Memory B cell (primary cell): Measurements from ENCODE around the gene LMTK3.

Experiments used
- ATAC-seq: fragments of 150-1000 bp; cut with Tn5 transposase; 2 replicates; pipeline ENCODE4 v1.10.0; 2021; ENCODE audit warnings: low read depth, mild to moderate bottlenecking, moderate library complexity
- DNase-seq, 2 donors: peaks; one replicate each; pipeline ENCODE4 v3.0.0; 2022; ENCODE audit warnings: low spot score in 2 of 2
- H3K27ac Mint-ChIP-seq: one replicate; pipeline ENCODE4 v1.8.0; 2022; ENCODE audit warnings: mild to moderate bottlenecking, moderate library complexity, mixed read lengths
- H3K27me3 Mint-ChIP-seq: one replicate; pipeline ENCODE4 v1.8.0; 2022; ENCODE audit warnings: mixed read lengths
- H3K36me3 Mint-ChIP-seq: one replicate; pipeline ENCODE4 v1.8.0; 2022; ENCODE audit warnings: mild to moderate bottlenecking, mixed read lengths
- H3K4me1 Mint-ChIP-seq: one replicate; pipeline ENCODE4 v1.8.0; 2022; ENCODE audit warnings: mixed read lengths
- H3K4me3 Mint-ChIP-seq: one replicate; pipeline ENCODE4 v1.8.0; 2022; ENCODE audit warnings: mild to moderate bottlenecking, moderate library complexity, mixed read lengths
- H3K9me3 Mint-ChIP-seq: one replicate; pipeline ENCODE4 v1.8.0; 2022; ENCODE audit warnings: mixed read lengths

The LMTK3 gene

GRCh38 chr19:48511800-48512503, at the start of gene LMTK3:
Gene LMTK3, minus strand, starts transcription at chr19:48511835. Its CDS starts 259 bp downstream, at chr19:48511576.
- no peak for DNase-seq
- Mint-ChIP-seq H3K36me3 (no peaks in the 10 kb centered on the region), H3K9me3 (no peaks in the 10 kb centered on the region), H3K4me3 (peak within 1 kb of the TSS; percentile 43), H3K4me1 (peaks cover 7% of the 10 kb centered on the region), H3K27ac (no peak within 1 kb of the TSS), H3K27me3 (peaks cover 9% of the 10 kb centered on the region)
- ATAC-seq, result peak; percentile 29

- H3K27me3 Mint-ChIP-seq, result peaks cover 9% of the 10 kb centered on the region
These were observed 49.8 kb upstream of the LMTK3 start for GRCh38 chr19:48561412-48561811.

GRCh38 chr19:48560095-48560530, 48.5 kb upstream of the LMTK3 start:
- Mint-ChIP-seq H3K27ac (no peak overlapping the region), H3K4me3 (no peak overlapping the region), H3K9me3 (no peaks in the 10 kb centered on the region), H3K4me1 (peaks cover 4% of the 10 kb centered on the region), H3K27me3 (peaks cover 16% of the 10 kb centered on the region), H3K36me3 (no peaks in the 10 kb centered on the region)
- no peak for DNase-seq
- no peak for ATAC-seq

More at GRCh38 chr19:48561412-48561811, 49.8 kb upstream of the LMTK3 start:
- Mint-ChIP-seq H3K27ac (no peak overlapping the region), H3K4me3 (no peak overlapping the region), H3K36me3 (no peaks in the 10 kb centered on the region), H3K4me1 (peaks cover 4% of the 10 kb centered on the region), H3K9me3 (no peaks in the 10 kb centered on the region)
- ATAC-seq, result no peak
- DNase-seq, result no peak

GRCh38 chr19:48558018-48558684, 46.5 kb upstream of the LMTK3 start:
- no peak for ATAC-seq
- peaks cover 2% of the 10 kb centered on the region for H3K4me1 Mint-ChIP-seq
- no peaks in the 10 kb centered on the region for H3K36me3 Mint-ChIP-seq
- DNase-seq, result no peak
- H3K4me3 Mint-ChIP-seq, result no peak overlapping the region
- peaks cover 18% of the 10 kb centered on the region for H3K27me3 Mint-ChIP-seq
- H3K27ac Mint-ChIP-seq, result no peak overlapping the region
- no peaks in the 10 kb centered on the region for H3K9me3 Mint-ChIP-seq

GRCh38 chr19:48556825-48557224, 45.2 kb upstream of the LMTK3 start:
- no peak for DNase-seq
- Mint-ChIP-seq H3K4me1 (peaks cover 2% of the 10 kb centered on the region), H3K4me3 (no peak overlapping the region), H3K9me3 (no peaks in the 10 kb centered on the region), H3K27ac (no peak overlapping the region), H3K27me3 (peaks cover 18% of the 10 kb centered on the region), H3K36me3 (no peaks in the 10 kb centered on the region)
- ATAC-seq, result no peak

- no peaks in the 10 kb centered on the region for H3K36me3 Mint-ChIP-seq
- no peak overlapping the region for H3K27ac Mint-ChIP-seq
- ATAC-seq, result no peak
These were observed 44.5 kb upstream of the LMTK3 start for GRCh38 chr19:48556163-48556562.

GRCh38 chr19:48554385-48555091, 42.9 kb upstream of the LMTK3 start:
- Mint-ChIP-seq H3K27me3 (peaks cover 20% of the 10 kb centered on the region), H3K9me3 (no peaks in the 10 kb centered on the region), H3K27ac (no peak overlapping the region), H3K4me3 (no peak overlapping the region), H3K4me1 (peaks cover 2% of the 10 kb centered on the region), H3K36me3 (no peaks in the 10 kb centered on the region)
- DNase-seq, result no peak
- no peak for ATAC-seq

More at GRCh38 chr19:48556163-48556562, 44.5 kb upstream of the LMTK3 start:
- Mint-ChIP-seq H3K27me3 (peaks cover 20% of the 10 kb centered on the region), H3K9me3 (no peaks in the 10 kb centered on the region), H3K4me1 (peaks cover 2% of the 10 kb centered on the region), H3K4me3 (no peak overlapping the region)
- DNase-seq, result no peak

GRCh38 chr19:48553676-48554384, 42.2 kb upstream of the LMTK3 start:
- H3K36me3 Mint-ChIP-seq, result no peaks in the 10 kb centered on the region
- peaks cover 2% of the 10 kb centered on the region for H3K4me1 Mint-ChIP-seq
- H3K4me3 Mint-ChIP-seq, result no peak overlapping the region
- H3K9me3 Mint-ChIP-seq, result no peaks in the 10 kb centered on the region
- H3K27me3 Mint-ChIP-seq, result peaks cover 18% of the 10 kb centered on the region
- no peak for DNase-seq
- no peak for ATAC-seq
- H3K27ac Mint-ChIP-seq, result no peak overlapping the region

- peaks cover 15% of the 10 kb centered on the region for H3K27me3 Mint-ChIP-seq
- ATAC-seq (no peak), DNase-seq (no peak)
- no peak overlapping the region for H3K27ac Mint-ChIP-seq
- no peaks in the 10 kb centered on the region for H3K36me3 Mint-ChIP-seq
- H3K9me3 Mint-ChIP-seq, result no peaks in the 10 kb centered on the region
- no peak overlapping the region for H3K4me3 Mint-ChIP-seq
- H3K4me1 Mint-ChIP-seq, result no peaks in the 10 kb centered on the region
These were observed 41.0 kb upstream of the LMTK3 start for GRCh38 chr19:48552406-48553322.

GRCh38 chr19:48551437-48552302, 40.0 kb upstream of the LMTK3 start, which contains the start of gene SULT2B1:
Gene SULT2B1, plus strand, starts transcription at chr19:48552172. Its CDS starts 81 bp downstream, at chr19:48552253.
- ATAC-seq, result no peak
- H3K4me3 Mint-ChIP-seq, result no peak within 1 kb of the TSS
- DNase-seq, result no peak

GRCh38 chr19:48549380-48549779, 37.7 kb upstream of the LMTK3 start:
- ATAC-seq, result no peak
- no peaks in the 10 kb centered on the region for H3K9me3 Mint-ChIP-seq
- H3K4me3 Mint-ChIP-seq, result no peak overlapping the region
- no peaks in the 10 kb centered on the region for H3K36me3 Mint-ChIP-seq
- no peak overlapping the region for H3K27ac Mint-ChIP-seq
- no peak for DNase-seq
- peaks cover 6% of the 10 kb centered on the region for H3K27me3 Mint-ChIP-seq
- H3K4me1 Mint-ChIP-seq, result no peaks in the 10 kb centered on the region

More at GRCh38 chr19:48551437-48552302, 40.0 kb upstream of the LMTK3 start, which contains the start of gene SULT2B1:
- Mint-ChIP-seq H3K9me3 (no peaks in the 10 kb centered on the region), H3K36me3 (no peaks in the 10 kb centered on the region), H3K4me1 (no peaks in the 10 kb centered on the region), H3K27ac (no peak within 1 kb of the TSS), H3K27me3 (peaks cover 15% of the 10 kb centered on the region)

- H3K27ac Mint-ChIP-seq, result no peak overlapping the region
- no peaks in the 10 kb centered on the region for H3K4me1 Mint-ChIP-seq
- H3K36me3 Mint-ChIP-seq, result no peaks in the 10 kb centered on the region
- H3K9me3 Mint-ChIP-seq, result no peaks in the 10 kb centered on the region
- DNase-seq, result no peak
- H3K27me3 Mint-ChIP-seq, result peaks cover 4% of the 10 kb centered on the region
- ATAC-seq, result no peak
- no peak overlapping the region for H3K4me3 Mint-ChIP-seq
These were observed 36.7 kb upstream of the LMTK3 start for GRCh38 chr19:48548253-48548911.
